IPS DF 6.9 (cell line): ENCODE measurements around the gene PEF1.

Experiments
- DNase-seq: peaks from one replicate; pipeline ENCODE4 v3.0.0-alpha.2; 2013; ENCODE audit warnings: low read depth, low spot score
- H3K27ac ChIP-seq: one replicate; pipeline ENCODE4 v1.5.1; 2013; ENCODE audit warnings: low read length, control low read depth
- H3K27me3 ChIP-seq: 2 replicates; pipeline ENCODE4 v1.6.1; 2013; ENCODE audit warnings: mild to moderate bottlenecking, low read length; ENCODE audit not compliant: control insufficient read depth, insufficient read depth
- H3K36me3 ChIP-seq: 2 replicates; pipeline ENCODE4 v1.6.1; 2013; ENCODE audit warnings: low read length; ENCODE audit not compliant: control insufficient read depth, insufficient read depth
- H3K4me1 ChIP-seq: 2 replicates; pipeline ENCODE4 v1.6.1; 2013; ENCODE audit warnings: low read length; ENCODE audit not compliant: control insufficient read depth, insufficient read depth
- H3K4me3 ChIP-seq: 2 replicates; pipeline ENCODE4 v1.5.1; 2013; ENCODE audit warnings: mild to moderate bottlenecking, low read length
- H3K9me3 ChIP-seq: 2 replicates; pipeline ENCODE4 v1.6.1; 2013; ENCODE audit warnings: low read length, inconsistent platforms; ENCODE audit not compliant: control insufficient read depth, insufficient read depth
- WGBS: extraction: QIAGEN DNeasy Blood & Tissue Kit; methylation state at CpG from one replicate; pipeline ENCODE4 v1.1.7; 2013; ENCODE audit warnings: mixed read lengths, missing lambda C conversion rate; ENCODE audit not compliant: insufficient read length, insufficient coverage; 5-methylcytosine and 5-hydroxymethylcytosine counted together

PEF1 gene

GRCh38 chr1:31586376-31587327, 58.0 kb downstream of the PEF1 start:
- Histone ChIP-seq H3K9me3 (no peaks in the 10 kb centered on the region), H3K4me1 (peaks cover 12% of the 10 kb centered on the region), H3K27ac (no peak overlapping the region), H3K27me3 (no peaks in the 10 kb centered on the region), H3K36me3 (no peaks in the 10 kb centered on the region), H3K4me3 (no peak overlapping the region)
- WGBS = no CpG with 5 or more reads among the region's 47 CpGs
- DNase-seq = no peak

GRCh38 chr1:31585736-31586365, 58.8 kb downstream of the PEF1 start:
- Histone ChIP-seq H3K27ac (no peak overlapping the region), H3K27me3 (no peaks in the 10 kb centered on the region), H3K4me3 (no peak overlapping the region), H3K4me1 (peaks cover 12% of the 10 kb centered on the region), H3K9me3 (no peaks in the 10 kb centered on the region), H3K36me3 (no peaks in the 10 kb centered on the region)
- no CpG with 5 or more reads among the region's 11 CpGs for WGBS
- no peak for DNase-seq

GRCh38 chr1:31584869-31585735, 59.6 kb downstream of the PEF1 start:
- no CpG with 5 or more reads among the region's 27 CpGs for WGBS
- peaks cover 13% of the 10 kb centered on the region for H3K4me1 ChIP-seq
- H3K27ac ChIP-seq = no peak overlapping the region
- no peaks in the 10 kb centered on the region for H3K9me3 ChIP-seq
- no peak for DNase-seq
- H3K27me3 ChIP-seq = no peaks in the 10 kb centered on the region
- no peaks in the 10 kb centered on the region for H3K36me3 ChIP-seq
- H3K4me3 ChIP-seq = no peak overlapping the region

- Histone ChIP-seq H3K36me3 (no peaks in the 10 kb centered on the region), H3K27me3 (no peaks in the 10 kb centered on the region), H3K27ac (no peak overlapping the region), H3K9me3 (no peaks in the 10 kb centered on the region), H3K4me3 (no peak overlapping the region), H3K4me1 (peaks cover 17% of the 10 kb centered on the region)
- no CpG with 5 or more reads among the region's 13 CpGs for WGBS
- DNase-seq = no peak
These were observed 60.4 kb downstream of the PEF1 start for GRCh38 chr1:31583995-31584868.

- Histone ChIP-seq H3K4me1 (peaks cover 15% of the 10 kb centered on the region), H3K27ac (no peak overlapping the region), H3K27me3 (no peaks in the 10 kb centered on the region), H3K36me3 (no peaks in the 10 kb centered on the region), H3K9me3 (no peaks in the 10 kb centered on the region), H3K4me3 (no peak overlapping the region)
- no CpG with 5 or more reads among the region's 16 CpGs for WGBS
- no peak for DNase-seq
These were observed 61.3 kb downstream of the PEF1 start for GRCh38 chr1:31583082-31583994.

GRCh38 chr1:31581821-31582810, 62.6 kb downstream of the PEF1 start:
- no peaks in the 10 kb centered on the region for H3K9me3 ChIP-seq
- WGBS = no CpG with 5 or more reads among the region's 12 CpGs
- H3K36me3 ChIP-seq = no peaks in the 10 kb centered on the region
- no peak overlapping the region for H3K4me3 ChIP-seq
- H3K27me3 ChIP-seq = no peaks in the 10 kb centered on the region
- no peak for DNase-seq
- H3K27ac ChIP-seq = no peak overlapping the region
- H3K4me1 ChIP-seq = peaks cover 13% of the 10 kb centered on the region

- H3K4me1 ChIP-seq = peaks cover 15% of the 10 kb centered on the region
- H3K4me3 ChIP-seq = no peak overlapping the region
- H3K36me3 ChIP-seq = no peaks in the 10 kb centered on the region
- DNase-seq = no peak
- no peaks in the 10 kb centered on the region for H3K9me3 ChIP-seq
- no peaks in the 10 kb centered on the region for H3K27me3 ChIP-seq
- WGBS = no CpG with 5 or more reads among the region's 15 CpGs
- H3K27ac ChIP-seq = no peak overlapping the region
These were observed 63.6 kb downstream of the PEF1 start for GRCh38 chr1:31580891-31581603.

GRCh38 chr1:31580513-31580870, 64.2 kb downstream of the PEF1 start:
- no peak for DNase-seq
- no peaks in the 10 kb centered on the region for H3K27me3 ChIP-seq

More at GRCh38 chr1:31580513-31580870, 64.2 kb downstream of the PEF1 start:
- WGBS = no CpG with 5 or more reads among the region's 5 CpGs
- Histone ChIP-seq H3K4me1 (peaks cover 18% of the 10 kb centered on the region), H3K36me3 (no peaks in the 10 kb centered on the region), H3K9me3 (no peaks in the 10 kb centered on the region), H3K27ac (no peak overlapping the region), H3K4me3 (no peak overlapping the region)
